ENCODE measurements around the gene RAB26.

The RAB26 gene

GRCh38 chr16:2155091-2155950 is 6.9 kb downstream of the RAB26 start, which contains the start of gene TRAF7:
Gene TRAF7 (plus strand): TSS chr16:2155782. CDS start chr16:2163921, 8,139 bp downstream.
- H3K4me3 ChIP-seq (ENCODE audit: low read depth, low read length) = peak within 1 kb of the TSS; percentile 97
- in situ Hi-C loops (cut with HindIII; ENCODE audit: low sequenced_read_pairs) = no loop called here
- DNase-seq (ENCODE audit: low read depth) = peak; percentile 100
- TF ChIP-seq, protein P1, sequence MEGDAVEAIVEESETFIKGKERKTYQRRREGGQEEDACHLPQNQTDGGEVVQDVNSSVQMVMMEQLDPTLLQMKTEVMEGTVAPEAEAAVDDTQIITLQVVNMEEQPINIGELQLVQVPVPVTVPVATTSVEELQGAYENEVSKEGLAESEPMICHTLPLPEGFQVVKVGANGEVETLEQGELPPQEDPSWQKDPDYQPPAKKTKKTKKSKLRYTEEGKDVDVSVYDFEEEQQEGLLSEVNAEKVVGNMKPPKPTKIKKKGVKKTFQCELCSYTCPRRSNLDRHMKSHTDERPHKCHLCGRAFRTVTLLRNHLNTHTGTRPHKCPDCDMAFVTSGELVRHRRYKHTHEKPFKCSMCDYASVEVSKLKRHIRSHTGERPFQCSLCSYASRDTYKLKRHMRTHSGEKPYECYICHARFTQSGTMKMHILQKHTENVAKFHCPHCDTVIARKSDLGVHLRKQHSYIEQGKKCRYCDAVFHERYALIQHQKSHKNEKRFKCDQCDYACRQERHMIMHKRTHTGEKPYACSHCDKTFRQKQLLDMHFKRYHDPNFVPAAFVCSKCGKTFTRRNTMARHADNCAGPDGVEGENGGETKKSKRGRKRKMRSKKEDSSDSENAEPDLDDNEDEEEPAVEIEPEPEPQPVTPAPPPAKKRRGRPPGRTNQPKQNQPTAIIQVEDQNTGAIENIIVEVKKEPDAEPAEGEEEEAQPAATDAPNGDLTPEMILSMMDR (IDR thresholded peaks at IDR 0.05; ENCODE audit: low read depth, low read length, missing control alignments) = no peak

GRCh38 chr16:2155977-2156848 is 7.8 kb downstream of the RAB26 start:
- DNase-seq (ENCODE audit: low read depth) = no peak
- peak overlapping the region; percentile 88 for H3K4me3 ChIP-seq (ENCODE audit: low read depth, low read length)
- TF ChIP-seq, protein P1 (IDR thresholded peaks at IDR 0.05; ENCODE audit: low read depth, low read length, missing control alignments) = no peak
- in situ Hi-C loops (cut with HindIII; ENCODE audit: low sequenced_read_pairs) = no loop called here

DNA sequence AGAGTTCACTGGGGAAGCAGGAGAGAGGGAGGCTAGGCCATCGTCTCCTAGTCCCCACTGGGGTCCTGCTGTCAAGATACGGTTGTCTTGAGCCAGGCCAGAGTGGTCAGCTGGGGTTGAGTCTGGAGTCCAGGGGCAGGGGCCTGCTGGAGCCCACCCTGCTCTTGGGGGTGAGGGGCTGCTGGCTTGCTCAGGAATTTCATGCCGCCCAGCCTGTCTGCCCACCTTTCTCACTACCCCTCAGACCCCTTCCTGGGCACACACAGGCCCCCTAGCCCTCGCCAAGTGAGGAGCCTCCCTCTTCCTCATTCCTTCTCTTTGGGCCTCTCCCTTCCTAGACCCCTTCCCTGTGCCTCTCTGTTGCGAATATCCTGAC is 8.4 kb downstream of the RAB26 start:
- DNase-seq (ENCODE audit: low read depth) = no peak
- H3K4me3 ChIP-seq (ENCODE audit: low read depth, low read length) = peak overlapping the region; percentile 88
- TF ChIP-seq, protein P1 (IDR thresholded peaks at IDR 0.05; ENCODE audit: low read depth, low read length, missing control alignments) = no peak
- in situ Hi-C loops (cut with HindIII; ENCODE audit: low sequenced_read_pairs) = no loop called here

DNA sequence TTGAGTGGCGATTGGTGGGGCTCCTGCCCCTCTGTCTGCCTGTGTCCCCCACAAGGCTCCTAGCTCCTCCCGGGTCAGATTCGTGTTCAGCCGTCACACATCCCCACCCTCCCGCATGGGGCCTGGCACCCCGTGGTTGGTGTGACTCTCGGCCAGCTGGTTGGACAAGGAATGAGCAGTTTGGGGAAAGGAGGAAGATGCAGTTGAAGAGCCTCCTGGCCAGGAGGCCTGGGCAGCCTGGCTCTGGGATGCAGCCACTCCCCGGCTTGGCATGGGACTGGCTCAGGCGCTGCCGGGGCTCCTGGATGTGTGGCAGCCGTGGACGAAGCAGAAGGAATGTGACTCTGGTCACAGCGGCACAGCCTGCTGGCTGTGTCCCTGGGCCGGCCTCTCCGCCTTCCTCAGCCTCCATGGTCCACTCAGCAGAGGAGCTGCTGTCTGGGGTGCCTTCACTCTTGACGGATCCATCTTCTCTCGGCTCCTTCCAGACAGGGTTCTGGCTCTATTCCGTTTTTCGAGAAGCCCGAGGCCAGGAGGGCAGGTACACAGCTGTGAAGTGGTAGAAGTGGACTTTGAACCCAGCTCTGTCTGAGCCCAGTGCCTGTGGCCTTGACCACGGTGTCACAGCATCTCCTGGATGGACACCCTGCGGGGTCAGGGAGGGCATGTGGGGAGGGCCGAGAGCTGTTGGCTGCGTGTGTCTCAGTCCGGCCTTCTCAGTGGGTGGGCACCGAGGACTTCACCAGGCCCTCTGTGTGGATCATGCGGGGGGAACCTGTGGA is 9.2 kb downstream of the RAB26 start:
- in situ Hi-C loops (cut with HindIII; ENCODE audit: low sequenced_read_pairs) = no loop called here
- TF ChIP-seq, protein P1 (IDR thresholded peaks at IDR 0.05; ENCODE audit: low read depth, low read length, missing control alignments) = no peak
- no peak for DNase-seq (ENCODE audit: low read depth)
- H3K4me3 ChIP-seq (ENCODE audit: low read depth, low read length) = peak overlapping the region; percentile 88

- H3K4me3 ChIP-seq (ENCODE audit: low read depth, low read length) = no peak overlapping the region
- in situ Hi-C loops (cut with HindIII; ENCODE audit: low sequenced_read_pairs) = no loop called here
- DNase-seq (ENCODE audit: low read depth) = no peak
- TF ChIP-seq, protein P1 (IDR thresholded peaks at IDR 0.05; ENCODE audit: low read depth, low read length, missing control alignments) = no peak
Observed at GRCh38 chr16:2158262-2158638, 9.8 kb downstream of the RAB26 start.
